K562 (cell line): ENCODE results near the gene VAPB. TPM values are rescaled to one million over a fixed set of nuclear protein-coding genes. Genes with fewer than 3 reads are reported as not detected.

Experiments used
- ATAC-seq: fragments of 200-7000 bp; cut with Tn5 transposase; 3 replicates; pipeline ENCODE4 v1.9.1; 2020; ENCODE audit warnings: moderate library complexity
- BruUV-seq: library from RNA; stranded (reverse); fragments of 400-500 nt; replicated peaks from 2 replicates; lab custom pipeline; 2021; lab: Mats Ljungman, UMichigan
- CTCF ChIA-PET: fragments of 300-600 bp; formaldehyde crosslinking; extraction: SDS; loops from one replicate; lab custom pipeline; 2021; ENCODE audit warnings: low intra/inter-chr PET ratio; lab: Yijun Ruan, JAX
- POLR2A ChIA-PET: fragments of 300-600, 350-650 bp; sonication (Branson Sonifier 250); formaldehyde crosslinking; extraction: SDS; loops from one replicate; lab custom pipeline; 2021; ENCODE audit warnings: antibody characterized with exemption, inconsistent platforms; lab: Yijun Ruan, JAX
- DNase-seq, 4 experiments: peaks; one replicate each; pipeline versions ENCODE4 v3.0.0 to v3.0.0-alpha.2; 2011 to 2018; ENCODE audit warnings: low spot score in 3 of 4, mixed read lengths in 3 of 4; ENCODE audit errors: extremely low read depth in 1 of 4
- FAIRE-seq: peaks from 2 replicates; lab custom pipeline; 2011; peaks lifted over from hg19 to GRCh38; lab: Jason Lieb, UNC
- H2AFZ ChIP-seq: 2 replicates; pipeline ENCODE4 v1.6.0; 2011; ENCODE audit warnings: low read depth, low read length, control low read depth, inconsistent platforms
- H3K27ac ChIP-seq: fragments of 200-600 bp; 3 replicates; pipeline ENCODE4 v1.8.0; 2011; ENCODE audit warnings: low read depth, mild to moderate bottlenecking, control low read depth, inconsistent platforms, low read length, moderate library complexity, mixed read lengths; ENCODE audit errors: extremely low read depth
- H3K27me3 ChIP-seq, 2 experiments: fragments of 300-600 bp in 1 of 2; 2 replicates in 1 of 2; 3 replicates in 1 of 2; pipeline versions ENCODE4 v1.6.0 to v1.8.0; 2011; ENCODE audit warnings: inconsistent platforms in 2 of 2, low read length in 2 of 2, mild to moderate bottlenecking in 1 of 2, mixed read lengths in 1 of 2, moderate library complexity in 1 of 2; ENCODE audit not compliant: control insufficient read depth in 2 of 2, insufficient read depth in 2 of 2
- H3K36me3 ChIP-seq: fragments of 300-600 bp; 3 replicates; pipeline ENCODE4 v1.8.0; 2011; ENCODE audit warnings: mild to moderate bottlenecking, low read length, inconsistent platforms; ENCODE audit not compliant: control insufficient read depth, insufficient read depth
- H3K4me1 ChIP-seq, 2 experiments: fragments of 200-600 bp in 1 of 2; replicated peaks in 1 of 2; 2 replicates in 1 of 2; 3 replicates in 1 of 2; pipeline versions ENCODE4 v1.5.1 to v1.8.0; 2011; ENCODE audit warnings: inconsistent platforms in 2 of 2, low read length in 2 of 2, mild to moderate bottlenecking in 1 of 2, mixed read lengths in 1 of 2, moderate library complexity in 1 of 2; ENCODE audit not compliant: control insufficient read depth in 2 of 2, insufficient read depth in 2 of 2
- H3K4me2 ChIP-seq: 2 replicates; pipeline ENCODE4 v1.6.1; 2011; ENCODE audit warnings: low read length, control low read depth, inconsistent platforms, mixed read lengths; ENCODE audit not compliant: insufficient read depth
- H3K4me3 ChIP-seq: fragments of 200-600 bp; sonication (generic), shearing (Covaris generic); 2 replicates; pipeline ENCODE4 v1.5.1; 2016; ENCODE audit warnings: control low read depth, inconsistent platforms
- H3K79me2 ChIP-seq: fragments of 200-600 bp; 3 replicates; pipeline ENCODE4 v1.8.0; 2011; ENCODE audit warnings: low read length, inconsistent platforms; ENCODE audit not compliant: control insufficient read depth, insufficient read depth
- H3K9ac ChIP-seq, 2 experiments: 2 replicates each; pipeline versions ENCODE4 v1.6.0 to v1.6.1; 2011; ENCODE audit warnings: low read depth in 2 of 2, low read length in 2 of 2, control low read depth in 1 of 2, inconsistent platforms in 1 of 2, mild to moderate bottlenecking in 1 of 2, mixed read lengths in 1 of 2; ENCODE audit not compliant: insufficient read depth in 1 of 2
- H3K9me1 ChIP-seq: one replicate; pipeline ENCODE4 v1.6.0; 2011; ENCODE audit warnings: inconsistent platforms, mild to moderate bottlenecking, low read length, moderate library complexity; ENCODE audit not compliant: control insufficient read depth, insufficient read depth
- H3K9me3 ChIP-seq: replicated peaks from 2 replicates; pipeline ENCODE4 v1.5.1; 2011; ENCODE audit warnings: low read depth, low read length, inconsistent platforms; ENCODE audit not compliant: control insufficient read depth, insufficient read depth
- H4K20me1 ChIP-seq: replicated peaks from 2 replicates; pipeline ENCODE4 v1.6.1; 2011; ENCODE audit warnings: low read length, inconsistent platforms, mixed read lengths; ENCODE audit not compliant: control insufficient read depth, insufficient read depth
- BACH1 ChIP-seq: fragments of 200-800 bp; sonication (Bioruptor generic); IDR thresholded peaks from 2 replicates; pipeline ENCODE4 v1.6.1; 2016; ENCODE audit warnings: missing genetic modification characterization, missing compliant biosample characterization
- C11orf30 ChIP-seq: fragments of 450-650 bp; IDR thresholded peaks from 2 replicates; pipeline ENCODE4 v1.6.1; 2016; ENCODE audit warnings: low read depth, mild to moderate bottlenecking
- CAMTA2 ChIP-seq: fragments of 250-450 bp; sonication (Bioruptor Pico); conservative IDR thresholded peaks from 2 replicates; pipeline ENCODE4 v1.5.1; 2022
- FOXJ3 ChIP-seq: sonication (generic); formaldehyde crosslinking; IDR thresholded peaks from 2 replicates; pipeline ENCODE4 v1.4.0; 2020; ENCODE audit warnings: mild to moderate bottlenecking, missing genetic modification reagents
- HDAC6 ChIP-seq: IDR thresholded peaks from 2 replicates; pipeline ENCODE4 v1.6.1; 2012; ENCODE audit warnings: low read depth, mild to moderate bottlenecking, control low read depth, inconsistent platforms, low read length, moderate library complexity
- KLF16 ChIP-seq: IDR thresholded peaks from 2 replicates; pipeline ENCODE4 v1.6.1; 2016; ENCODE audit warnings: antibody characterized with exemption
- MAFF ChIP-seq: IDR thresholded peaks from 2 replicates; pipeline ENCODE4 v1.6.1; 2012; ENCODE audit warnings: low read length, improper control_type of control experiment
- MAFG ChIP-seq: fragments of 450-650 bp; conservative IDR thresholded peaks from 2 replicates; pipeline ENCODE4 v1.6.1; 2016; ENCODE audit warnings: missing genetic modification characterization, missing compliant biosample characterization
- MAFK ChIP-seq: IDR thresholded peaks from 2 replicates; pipeline ENCODE4 v1.6.1; 2011; ENCODE audit warnings: low read length, improper control_type of control experiment
- MEF2A ChIP-seq: IDR thresholded peaks from 2 replicates; pipeline ENCODE4 v1.6.1; 2011; ENCODE audit warnings: low read depth, mild to moderate bottlenecking, low read length, moderate library complexity; ENCODE audit not compliant: control insufficient read depth
- NCOA1 ChIP-seq: fragments of 450-650 bp; IDR thresholded peaks from 2 replicates; pipeline ENCODE4 v1.6.1; 2016; ENCODE audit warnings: low read depth
- NFE2 ChIP-seq: IDR thresholded peaks from 2 replicates; pipeline ENCODE4 v1.6.1; 2014; ENCODE audit warnings: antibody characterized with exemption, low read depth
- NR2C1 ChIP-seq, 2 experiments: fragments of 450-650 bp; IDR thresholded peaks; 2 replicates each; pipeline ENCODE4 v1.6.1; 2017; ENCODE audit warnings: mild to moderate bottlenecking in 2 of 2, antibody characterized with exemption in 1 of 2, inconsistent platforms in 1 of 2, missing compliant biosample characterization in 1 of 2, missing genetic modification characterization in 1 of 2
- NR2C2 ChIP-seq, 2 experiments: fragments of 200-800 bp in 1 of 2; sonication (Bioruptor generic) in 1 of 2; sonication (generic) in 1 of 2; formaldehyde crosslinking in 1 of 2; IDR thresholded peaks; 2 replicates each; pipeline versions ENCODE4 v1.6.1 to v1.8.0; 2016 to 2022; ENCODE audit warnings: mild to moderate bottlenecking in 1 of 2, missing compliant biosample characterization in 1 of 2, missing genetic modification characterization in 1 of 2, missing genetic modification reagents in 1 of 2
- RBM34 ChIP-seq: fragments of 200-400 bp; formaldehyde crosslinking; IDR thresholded peaks from 2 replicates; pipeline ENCODE4 v1.6.1; 2018; ENCODE audit warnings: low read length, borderline replicate concordance; ENCODE audit not compliant: insufficient read depth
- ZNF316 ChIP-seq: fragments of 450-650 bp; IDR thresholded peaks from 2 replicates; pipeline ENCODE4 v1.6.1; 2016
- ZNF592 ChIP-seq: fragments of 450-650 bp; IDR thresholded peaks from 2 replicates; pipeline ENCODE4 v1.6.1; 2017; ENCODE audit warnings: antibody characterized with exemption, mild to moderate bottlenecking
- WGBS: fragments of 100-300 bp; shearing (Covaris generic); methylation state at CpG from one replicate; pipeline ENCODE4 v1.1.6; 2016; ENCODE audit warnings: low coverage, mixed read lengths; ENCODE audit not compliant: insufficient coverage; ENCODE audit errors: missing lambda C conversion rate; 5-methylcytosine and 5-hydroxymethylcytosine counted together
- in situ Hi-C: fragments of 300-500 bp; cut with MboI; formaldehyde crosslinking; loops from 4 replicates; pipeline ENCODE4 v1.15.0; 2018; ENCODE audit warnings: inconsistent platforms, mixed read lengths
- intact Hi-C: fragments of 100-400 bp; cut with micrococcal nuclease; formaldehyde crosslinking; loops from 2 replicates; pipeline ENCODE4 v1.14.2; 2022
- polyA plus RNA-seq, 8 experiments: library from polyadenylated mRNA; depleted of rRNA in 4 of 8; stranded (reverse) in 5 of 8; unstranded in 3 of 8; fragments of >200 nt; fragmentation: Nextera tagmentation in 2 of 8; fragmentation: Illumina TruSeq in 1 of 8; extraction: Ambion mirVana in 2 of 8; extraction: Trizol in 1 of 8; gene quantifications; 2 replicates each; pipeline versions ENCODE4 v1.2.1 to v1.2.3, GENCODE V29; 2011 to 2014; ENCODE audit warnings: inconsistent platforms in 1 of 8, missing spikeins in 1 of 8
- total RNA-seq, 7 experiments: library from RNA; depleted of rRNA in 6 of 7; stranded (reverse); fragments of >200 nt in 6 of 7; fragmentation: Illumina TruSeq in 2 of 7; extraction: Trizol in 2 of 7; gene quantifications; 2 replicates each; pipeline versions ENCODE4 v1.2.1 to v1.2.3, GENCODE V29; 2011 to 2021; ENCODE audit warnings: low replicate concordance in 1 of 7

VAPB gene
- total and polyA plus RNA-seq, 9 of the 15 experiments (the other 6 are each of a cell fraction or from before 2014, with no cell fraction given): 3.4 to 51.0 (median 27.9) TPM

GRCh38 chr20:58340853-58341252 is 48.2 kb upstream of the VAPB start:
- FAIRE-seq: no peak

More at GRCh38 chr20:58340853-58341252, 48.2 kb upstream of the VAPB start:
- no TSS peak for BruUV-seq
- H3K9me1 ChIP-seq: no peaks in the 10 kb centered on the region
- H4K20me1 ChIP-seq: no peaks in the 10 kb centered on the region
- in situ Hi-C loops (no loop called here), intact Hi-C loops (no loop called here)
- TF ChIP-seq ZNF592: peak; percentile 63; the same call in 1 of the 2 replicates
- TF ChIP-seq MEF2A: no peak
- TF ChIP-seq NCOA1: no peak
- TF ChIP-seq BACH1 (tag): peak; percentile 47; the same call in 1 of the 2 replicates
- no peak for TF ChIP-seq RBM34
- TF ChIP-seq C11orf30: peak; percentile 91
- TF ChIP-seq CAMTA2 (CRISPR knock-in tag): no peak
- no peak for TF ChIP-seq FOXJ3
- TF ChIP-seq NR2C1 (IDR thresholded peaks at IDR 0.05): peak; percentile 34; the same call in 1 of the 2 replicates
- TF ChIP-seq NR2C1 (tag; IDR thresholded peaks at IDR 0.05): peak; percentile 49
- TF ChIP-seq MAFK: peak; percentile 81
- TF ChIP-seq ZNF316: peak; percentile 97
- TF ChIP-seq NR2C2 (CRISPR knock-in tag; IDR thresholded peaks at IDR 0.05): no peak
- peak; percentile 67 for TF ChIP-seq NR2C2 (tag; IDR thresholded peaks at IDR 0.05)
- TF ChIP-seq NFE2: peak; percentile 66; the same call in 1 of the 2 replicates
- peak; percentile 86 for TF ChIP-seq MAFG (tag)
- no peak for TF ChIP-seq KLF16
- TF ChIP-seq HDAC6: no peak
- peak; percentile 71 for TF ChIP-seq MAFF
- no peak overlapping the region for H3K9ac ChIP-seq
- ChIA-PET POLR2A (interaction anchor here (0.8 kb wide), 1 partner anchor 93 kb away, joined by 4 read pairs; no protein-coding TSS in a partner anchor), CTCF (no interaction called here)
- H3K27me3 ChIP-seq: no peaks in the 10 kb centered on the region
- DNase-seq (peak in 2 of 4 experiments; percentile 42 to 43), ATAC-seq (peak; percentile 71)
- H3K9me3 ChIP-seq: no peaks in the 10 kb centered on the region
- peak overlapping the region; percentile 45; the same call in 2 of the 3 replicates for H3K27ac ChIP-seq
- peaks cover 10% of the 10 kb centered on the region; the same call in 1 of the 3 replicates for H3K79me2 ChIP-seq
- WGBS: 12% methylated on average over 2 of the region's 2 CpGs
- no peak overlapping the region; the same call in 1 of the 2 replicates for H2AFZ ChIP-seq
- H3K36me3 ChIP-seq: peaks cover 23% of the 10 kb centered on the region
- H3K4me1 ChIP-seq: peaks cover 4 to 6% of the 10 kb centered on the region in 2 experiments; a peak in 3 of 5 replicates
- H3K4me3 ChIP-seq: no peak overlapping the region
- no peak overlapping the region; the same call in 1 of the 2 replicates for H3K4me2 ChIP-seq
